Activated CD8-positive, alpha-beta T cell treated with anti-CD3 and anti-CD28 coated beads for 36 hours (primary cell): ENCODE results near the gene MAP2K5. TPM values are rescaled to one million over a fixed set of nuclear protein-coding genes. Genes with fewer than 3 reads are reported as not detected.

ENCODE experiments used
- ATAC-seq: fragments of 200-7000 bp; cut with Tn5 transposase; one replicate; pipeline ENCODE4 v1.10.0; 2021; ENCODE audit warnings: mild to moderate bottlenecking, moderate library complexity
- CTCF ChIA-PET: fragments of 350-600 bp; sonication (Branson Sonifier 250); formaldehyde crosslinking; loops from one replicate; lab custom pipeline; 2021; ENCODE audit warnings: antibody characterized with exemption; lab: Charles Lee
- POLR2A ChIA-PET: fragments of 350-600 bp; sonication (Branson Sonifier 250); formaldehyde crosslinking; loops from one replicate; lab custom pipeline; 2021; ENCODE audit warnings: antibody characterized with exemption; lab: Charles Lee
- DNase-seq: peaks from one replicate; pipeline ENCODE4 v3.0.0-alpha.2; 2020
- H3K27ac Mint-ChIP-seq: one replicate; pipeline ENCODE4 v1.8.0; 2021; ENCODE audit warnings: mild to moderate bottlenecking, mixed read lengths
- H3K27me3 Mint-ChIP-seq: one replicate; pipeline ENCODE4 v1.8.0; 2021; ENCODE audit warnings: mixed read lengths
- H3K36me3 Mint-ChIP-seq: one replicate; pipeline ENCODE4 v1.8.0; 2021; ENCODE audit warnings: low read depth, mixed read lengths
- H3K4me1 Mint-ChIP-seq: one replicate; pipeline ENCODE4 v1.8.0; 2021; ENCODE audit warnings: low read depth, mixed read lengths
- H3K4me3 Mint-ChIP-seq: one replicate; pipeline ENCODE4 v1.8.0; 2021; ENCODE audit warnings: mild to moderate bottlenecking, moderate library complexity, mixed read lengths
- H3K9me3 Mint-ChIP-seq: one replicate; pipeline ENCODE4 v1.8.0; 2021; ENCODE audit warnings: mixed read lengths
- intact Hi-C: fragments of 100-400 bp; cut with micrococcal nuclease; formaldehyde crosslinking; loops from one replicate; pipeline ENCODE4 v1.10.0; 2022
- total RNA-seq, 2 experiments: library from RNA; stranded (reverse); gene quantifications; one replicate each; pipeline ENCODE4 v1.2.3, GENCODE V29; 2021
- TF ChIP-seq, protein P1 (sequence below): fragments of 200-600 bp; IDR thresholded peaks from one replicate; pipeline ENCODE4 v1.8.0; 2022; ENCODE audit warnings: antibody characterized with exemption, mild to moderate bottlenecking

Gene MAP2K5
- total RNA-seq, 2 experiments from 2014 or later = 19.0 to 21.1 TPM

DNA sequence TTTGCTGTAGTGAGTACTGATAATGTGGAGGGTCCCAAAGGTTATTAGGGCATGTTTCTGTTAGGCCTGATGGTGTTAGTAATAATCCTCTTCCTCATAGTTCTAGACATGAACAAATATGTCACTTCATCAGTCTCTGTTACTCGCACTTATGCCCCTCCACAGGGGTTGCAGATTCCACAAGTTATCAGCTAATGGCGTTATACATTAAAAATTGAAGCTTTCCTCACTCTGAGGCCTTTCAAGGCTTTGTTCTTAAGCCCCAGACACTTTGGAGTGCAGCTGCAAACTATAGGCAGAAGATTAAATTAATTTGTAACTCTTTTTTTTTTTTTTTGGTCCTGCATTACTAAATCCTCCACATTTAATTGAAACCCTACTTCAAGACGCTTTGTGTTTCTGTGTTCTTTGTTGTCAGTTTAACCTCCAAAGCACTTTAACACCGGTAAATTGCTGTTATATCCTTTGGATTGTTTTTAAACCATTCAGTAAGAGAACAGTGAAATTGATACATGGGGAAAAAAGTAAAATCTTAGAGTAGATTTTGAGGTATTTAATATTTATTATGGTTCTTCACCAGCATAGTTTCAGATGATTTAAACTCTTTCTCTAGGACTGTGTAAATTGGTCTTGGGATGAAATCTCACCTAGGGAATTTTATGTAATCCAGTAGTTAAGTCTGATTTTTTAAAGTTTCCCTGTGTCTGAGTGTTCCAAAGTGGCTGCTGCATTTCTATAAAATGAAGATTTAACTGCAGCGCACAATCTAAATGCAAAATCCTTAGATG is 179.7 kb downstream of the MAP2K5 start:
- H3K4me1 Mint-ChIP-seq = peaks cover 8% of the 10 kb centered on the region
- CTCF ChIA-PET = no interaction called here
- H3K27me3 Mint-ChIP-seq = no peaks in the 10 kb centered on the region
- H3K27ac Mint-ChIP-seq = no peak overlapping the region
- TF ChIP-seq, protein P1, sequence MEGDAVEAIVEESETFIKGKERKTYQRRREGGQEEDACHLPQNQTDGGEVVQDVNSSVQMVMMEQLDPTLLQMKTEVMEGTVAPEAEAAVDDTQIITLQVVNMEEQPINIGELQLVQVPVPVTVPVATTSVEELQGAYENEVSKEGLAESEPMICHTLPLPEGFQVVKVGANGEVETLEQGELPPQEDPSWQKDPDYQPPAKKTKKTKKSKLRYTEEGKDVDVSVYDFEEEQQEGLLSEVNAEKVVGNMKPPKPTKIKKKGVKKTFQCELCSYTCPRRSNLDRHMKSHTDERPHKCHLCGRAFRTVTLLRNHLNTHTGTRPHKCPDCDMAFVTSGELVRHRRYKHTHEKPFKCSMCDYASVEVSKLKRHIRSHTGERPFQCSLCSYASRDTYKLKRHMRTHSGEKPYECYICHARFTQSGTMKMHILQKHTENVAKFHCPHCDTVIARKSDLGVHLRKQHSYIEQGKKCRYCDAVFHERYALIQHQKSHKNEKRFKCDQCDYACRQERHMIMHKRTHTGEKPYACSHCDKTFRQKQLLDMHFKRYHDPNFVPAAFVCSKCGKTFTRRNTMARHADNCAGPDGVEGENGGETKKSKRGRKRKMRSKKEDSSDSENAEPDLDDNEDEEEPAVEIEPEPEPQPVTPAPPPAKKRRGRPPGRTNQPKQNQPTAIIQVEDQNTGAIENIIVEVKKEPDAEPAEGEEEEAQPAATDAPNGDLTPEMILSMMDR = no peak
- no peaks in the 10 kb centered on the region for H3K9me3 Mint-ChIP-seq
- POLR2A ChIA-PET = no interaction called here
- no peak overlapping the region for H3K4me3 Mint-ChIP-seq
- ATAC-seq (no peak), DNase-seq (no peak)
- H3K36me3 Mint-ChIP-seq = no peaks in the 10 kb centered on the region
- intact Hi-C loops = no loop called here

DNA sequence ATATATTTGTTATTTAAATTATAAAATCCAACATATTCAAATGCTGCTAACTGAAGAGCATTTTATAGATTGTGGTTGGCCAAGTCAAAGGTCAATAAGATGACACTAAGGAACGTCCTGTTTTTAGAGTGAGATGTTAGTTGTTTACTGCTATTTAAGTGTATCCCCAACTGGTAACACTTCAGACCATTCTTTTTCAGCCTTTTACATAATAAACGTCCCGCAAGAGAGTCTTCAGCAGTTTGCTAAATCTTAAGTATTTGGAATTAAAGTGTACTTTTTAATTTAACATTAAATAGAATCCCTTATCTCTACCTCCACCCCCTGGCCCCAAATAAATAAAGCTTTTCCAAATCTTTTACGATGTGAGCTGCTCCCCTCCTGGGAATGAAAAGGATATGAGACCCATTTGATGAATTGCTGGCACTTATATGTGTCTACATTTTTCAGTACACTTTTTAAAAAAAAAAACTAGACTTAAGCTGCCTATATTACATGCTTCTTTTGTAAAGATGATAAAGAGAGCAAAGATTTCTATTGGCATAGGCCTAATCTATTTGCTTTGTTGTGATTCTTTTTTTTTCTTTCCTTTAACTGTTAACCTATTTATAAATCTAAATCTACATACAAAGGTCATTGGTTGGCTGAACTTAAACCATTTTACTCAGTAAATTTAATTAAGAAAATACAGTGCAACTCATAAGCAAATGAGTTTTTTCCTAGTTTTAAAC is 181.0 kb downstream of the MAP2K5 start:
- H3K9me3 Mint-ChIP-seq = no peaks in the 10 kb centered on the region
- intact Hi-C loops = no loop called here
- POLR2A ChIA-PET = no interaction called here

DNA sequence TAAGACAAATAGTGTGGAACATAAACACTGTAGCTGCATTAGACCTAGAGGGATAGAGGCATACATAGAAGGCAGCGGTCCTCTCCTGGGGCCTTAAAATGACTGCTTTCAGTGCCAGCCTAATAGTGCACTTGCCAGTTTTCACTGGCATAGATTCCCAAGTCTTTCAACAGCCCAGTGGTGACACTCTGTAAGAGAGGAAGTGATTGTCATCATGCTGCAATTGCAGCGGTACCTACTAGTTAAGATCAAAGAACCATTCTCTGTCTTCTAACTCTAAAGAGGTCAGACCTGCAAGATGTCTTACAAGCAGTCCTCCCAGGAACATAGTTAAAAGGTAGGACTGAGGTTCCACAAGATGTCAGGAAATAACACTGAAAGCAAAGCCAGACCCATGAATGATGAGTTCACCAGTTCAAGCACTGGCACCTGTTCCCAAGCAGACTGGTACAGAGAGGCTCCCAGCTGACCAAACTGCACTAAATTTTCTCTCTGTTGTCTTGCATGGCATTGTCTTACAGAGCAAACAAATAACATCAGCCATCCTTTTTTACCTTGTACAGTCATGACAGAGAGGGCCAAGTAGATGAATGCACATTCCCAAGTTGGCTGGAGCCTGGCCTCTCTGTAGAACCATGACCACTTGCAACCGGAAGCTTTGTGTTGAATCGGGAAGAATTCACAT is 182.3 kb downstream of the MAP2K5 start:
- TF ChIP-seq, protein P1 = no peak

More for the DNA sequence above, 181.0 kb downstream of the MAP2K5 start:
- CTCF ChIA-PET = no interaction called here
- no peak overlapping the region for H3K27ac Mint-ChIP-seq
- H3K4me1 Mint-ChIP-seq = peaks cover 6% of the 10 kb centered on the region
- no peak for ATAC-seq
- no peaks in the 10 kb centered on the region for H3K36me3 Mint-ChIP-seq
- H3K27me3 Mint-ChIP-seq = no peaks in the 10 kb centered on the region
- no peak overlapping the region for H3K4me3 Mint-ChIP-seq
- TF ChIP-seq, protein P1 = no peak
- no peak for DNase-seq

DNA sequence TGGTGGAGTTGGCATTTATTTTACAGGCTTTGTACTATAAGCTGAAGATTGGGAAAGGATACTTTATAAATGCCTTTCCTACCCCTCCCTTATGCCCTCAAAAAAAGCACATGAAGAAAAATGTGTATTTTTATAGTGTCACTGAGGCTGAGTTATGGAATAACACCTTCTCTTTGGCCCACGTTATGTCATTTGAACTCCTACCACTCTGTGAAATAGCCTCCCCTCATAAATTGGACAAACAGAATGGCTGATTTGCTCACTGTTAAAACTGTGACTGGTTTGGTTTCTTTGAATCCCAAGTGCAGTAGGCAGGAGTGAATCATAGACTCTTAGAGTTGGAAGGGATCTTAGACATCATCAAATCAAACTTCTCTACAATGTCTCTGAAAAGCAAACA is 187.6 kb downstream of the MAP2K5 start:
- CTCF ChIA-PET = no interaction called here
- intact Hi-C loops = no loop called here
- Mint-ChIP-seq H3K4me3 (no peak overlapping the region), H3K36me3 (no peaks in the 10 kb centered on the region), H3K4me1 (peaks cover 14% of the 10 kb centered on the region), H3K27ac (no peak overlapping the region), H3K27me3 (no peaks in the 10 kb centered on the region), H3K9me3 (no peaks in the 10 kb centered on the region)
- TF ChIP-seq, protein P1 = no peak
- POLR2A ChIA-PET = interaction anchor here (1.0 kb wide), 1 partner anchor 21 kb away, joined by 3 read pairs; no protein-coding TSS in a partner anchor
- ATAC-seq = no peak
- no peak for DNase-seq

More for the DNA sequence above, 182.3 kb downstream of the MAP2K5 start:
- intact Hi-C loops = no loop called here
- no peaks in the 10 kb centered on the region for H3K9me3 Mint-ChIP-seq
- ChIA-PET POLR2A (no interaction called here), CTCF (no interaction called here)
- no peak overlapping the region for H3K27ac Mint-ChIP-seq
- H3K27me3 Mint-ChIP-seq = no peaks in the 10 kb centered on the region
- no peak for ATAC-seq
- no peak overlapping the region for H3K4me3 Mint-ChIP-seq
- no peaks in the 10 kb centered on the region for H3K36me3 Mint-ChIP-seq
- DNase-seq = no peak
- peaks cover 8% of the 10 kb centered on the region for H3K4me1 Mint-ChIP-seq
